HCT116 (cell line): ENCODE data around the gene TMC6. TPM values are rescaled to one million over a fixed set of nuclear protein-coding genes. Genes with fewer than 3 reads are reported as not detected.

ENCODE experiments used
- ATAC-seq: fragments of 200-7000 bp; cut with Tn5 transposase; 2 replicates; pipeline ENCODE4 v1.9.1; 2020; ENCODE audit warnings: mild to moderate bottlenecking, moderate library complexity
- BruUV-seq: library from RNA; stranded (reverse); fragments of 400-500 nt; replicated peaks from 2 replicates; lab custom pipeline; 2021; lab: Mats Ljungman, UMichigan
- CTCF ChIA-PET: fragments of 300-600 bp; sonication (Branson Sonifier 250); formaldehyde crosslinking; loops from one replicate; lab custom pipeline; 2021; ENCODE audit warnings: antibody characterized with exemption; lab: Charles Lee
- POLR2A ChIA-PET: fragments of 300-600, 350-600 bp; sonication (Branson Sonifier 250); formaldehyde crosslinking; loops from one replicate; lab custom pipeline; 2021; ENCODE audit warnings: antibody characterized with exemption; lab: Charles Lee
- RAD21 ChIA-PET, 2 experiments: fragments of 300-600 bp; sonication (Branson Sonifier 250); formaldehyde crosslinking; loops; one replicate each; lab custom pipeline; 2023; ENCODE audit warnings: low total read pairs in 2 of 2; ENCODE audit not compliant: uncharacterized antibody in 2 of 2, unreplicated experiment in 2 of 2, low non-redundant PET in 1 of 2; lab: Charles Lee
- DNase-seq: peaks from one replicate; pipeline ENCODE4 v3.0.0-alpha.2; 2010; ENCODE audit warnings: low read depth, low spot score
- H2AFZ ChIP-seq: fragments of 200-600 bp; shearing (Covaris generic), sonication (generic); 2 replicates; pipeline ENCODE4 v1.6.1; 2017; ENCODE audit warnings: low read depth, mixed run types, mixed read lengths, antibody characterized with exemption, low read length; ENCODE audit not compliant: poor library complexity, severe bottlenecking
- H3K27ac ChIP-seq: 2 replicates; pipeline ENCODE4 v1.5.1; 2012; ENCODE audit warnings: low read depth, low read length
- H3K27me3 ChIP-seq: fragments of 200-600 bp; sonication (generic); 2 replicates; pipeline ENCODE4 v1.6.1; 2016; ENCODE audit warnings: mixed run types, low read length, mixed read lengths; ENCODE audit not compliant: insufficient read depth
- H3K36me3 ChIP-seq, 2 experiments: fragments of 200-500 bp in 1 of 2; fragments of 200-600 bp in 1 of 2; sonication (Bioruptor generic) in 1 of 2; sonication (generic) in 1 of 2; 2 replicates each; pipeline versions ENCODE4 v1.5.1 to v1.6.1; 2014 to 2016; ENCODE audit warnings: low read length in 2 of 2, inconsistent platforms in 1 of 2, mixed read lengths in 1 of 2, mixed run types in 1 of 2; ENCODE audit not compliant: insufficient read depth in 2 of 2, control insufficient read depth in 1 of 2
- H3K4me1 ChIP-seq, 2 experiments: fragments of 200-600 bp in 1 of 2; sonication (generic) in 1 of 2; 2 replicates each; pipeline versions ENCODE4 v1.5.1 to v1.6.1; 2012 to 2017; ENCODE audit warnings: low read length in 2 of 2, inconsistent platforms in 1 of 2, mild to moderate bottlenecking in 1 of 2, mixed read lengths in 1 of 2, mixed run types in 1 of 2, moderate library complexity in 1 of 2; ENCODE audit not compliant: insufficient read depth in 2 of 2, control insufficient read depth in 1 of 2
- H3K4me2 ChIP-seq: fragments of 200-600 bp; sonication (generic); 2 replicates; pipeline ENCODE4 v1.6.1; 2017; ENCODE audit warnings: mixed run types, low read length, mixed read lengths
- H3K4me3 ChIP-seq, 2 experiments: fragments of 200-600 bp in 1 of 2; sonication (generic) in 1 of 2; replicated peaks in 1 of 2; 2 replicates each; pipeline ENCODE4 v1.5.1; 2011 to 2016; ENCODE audit warnings: low read length in 2 of 2, control low read depth in 1 of 2, low read depth in 1 of 2, mild to moderate bottlenecking in 1 of 2, mixed read lengths in 1 of 2, mixed run types in 1 of 2
- H3K79me2 ChIP-seq: fragments of 200-600 bp; sonication (generic); 2 replicates; pipeline ENCODE4 v1.6.1; 2017; ENCODE audit warnings: mild to moderate bottlenecking, mixed run types, low read length, moderate library complexity, mixed read lengths; ENCODE audit not compliant: insufficient read depth
- H3K9ac ChIP-seq: fragments of 200-600 bp; sonication (generic); 2 replicates; pipeline ENCODE4 v1.6.1; 2016; ENCODE audit warnings: low read length, mixed read lengths
- H3K9me2 ChIP-seq: fragments of 200-600 bp; sonication (generic), shearing (Covaris generic); 2 replicates; pipeline ENCODE4 v1.6.1; 2017; ENCODE audit warnings: mixed run types, mild to moderate bottlenecking, moderate library complexity; ENCODE audit not compliant: insufficient read depth
- H3K9me3 ChIP-seq, 2 experiments: fragments of 200-500 bp in 1 of 2; fragments of 200-600 bp in 1 of 2; sonication (Bioruptor generic) in 1 of 2; sonication (generic) in 1 of 2; 2 replicates each; pipeline ENCODE4 v1.6.1; 2014 to 2017; ENCODE audit warnings: low read length in 2 of 2, mixed read lengths in 2 of 2, inconsistent platforms in 1 of 2, low read depth in 1 of 2, mild to moderate bottlenecking in 1 of 2, mixed run types in 1 of 2, moderate library complexity in 1 of 2; ENCODE audit not compliant: control insufficient read depth in 1 of 2, insufficient read depth in 1 of 2
- H4K20me1 ChIP-seq: fragments of 200-600 bp; sonication (generic), shearing (Covaris generic); 2 replicates; pipeline ENCODE4 v1.6.1; 2017; ENCODE audit warnings: mixed run types, mild to moderate bottlenecking, moderate library complexity; ENCODE audit not compliant: insufficient read depth
- CBX3 ChIP-seq: IDR thresholded peaks from 2 replicates; pipeline ENCODE4 v1.6.1; 2012; ENCODE audit warnings: low read depth
- CEBPB ChIP-seq: IDR thresholded peaks from 2 replicates; pipeline ENCODE4 v1.6.1; 2012; ENCODE audit warnings: low read depth
- EGR1 ChIP-seq: IDR thresholded peaks from 2 replicates; pipeline ENCODE4 v1.6.1; 2012; ENCODE audit warnings: low read depth
- ELF1 ChIP-seq: IDR thresholded peaks from 2 replicates; pipeline ENCODE4 v1.6.1; 2012; ENCODE audit warnings: low read depth, borderline replicate concordance
- EZH2 ChIP-seq: fragments of 200-600 bp; sonication (generic); IDR thresholded peaks from 2 replicates; pipeline ENCODE4 v1.6.1; 2017; ENCODE audit warnings: antibody characterized with exemption, mixed run types
- EZH2phosphoT487 ChIP-seq: fragments of 200-600 bp; IDR thresholded peaks from 2 replicates; pipeline ENCODE4 v1.6.1; 2018; ENCODE audit warnings: antibody characterized with exemption, borderline replicate concordance
- FOSL1 ChIP-seq: IDR thresholded peaks from 2 replicates; pipeline ENCODE4 v1.6.1; 2012; ENCODE audit warnings: low read depth
- MAX ChIP-seq: IDR thresholded peaks from 2 replicates; pipeline ENCODE4 v1.6.1; 2012
- POLR2A ChIP-seq: IDR thresholded peaks from 2 replicates; pipeline ENCODE4 v1.7.0; 2011; ENCODE audit warnings: borderline replicate concordance; ENCODE audit not compliant: insufficient read depth, insufficient read length; ENCODE audit errors: extremely low read depth
- RAD21 ChIP-seq: IDR thresholded peaks from 2 replicates; pipeline ENCODE4 v1.6.1; 2012; ENCODE audit warnings: low read depth, mild to moderate bottlenecking
- REST ChIP-seq: IDR thresholded peaks from 2 replicates; pipeline ENCODE4 v1.6.1; 2012; ENCODE audit warnings: low read depth
- SP1 ChIP-seq: IDR thresholded peaks from 2 replicates; pipeline ENCODE4 v1.6.1; 2012; ENCODE audit warnings: low read depth
- TCF7L2 ChIP-seq: IDR thresholded peaks from 2 replicates; pipeline ENCODE4 v1.7.0; 2011; ENCODE audit warnings: borderline replicate concordance, inconsistent platforms; ENCODE audit not compliant: insufficient read depth, insufficient read length; ENCODE audit errors: extremely low read depth
- YY1 ChIP-seq: IDR thresholded peaks from 2 replicates; pipeline ENCODE4 v1.6.1; 2011; ENCODE audit warnings: low read length, low read depth, moderate library complexity, mild to moderate bottlenecking; ENCODE audit not compliant: insufficient replicate concordance; ENCODE audit errors: extremely low read depth
- ZFX ChIP-seq: fragments of 450-650 bp; IDR thresholded peaks from 2 replicates; pipeline ENCODE4 v1.6.1; 2017
- ZNF274 ChIP-seq: fragments of 200-500 bp; sonication (Bioruptor generic); IDR thresholded peaks from 2 replicates; pipeline ENCODE4 v1.6.1; 2014; ENCODE audit warnings: mild to moderate bottlenecking, low read depth, low read length, inconsistent platforms
- intact Hi-C: fragments of 100-400 bp; cut with micrococcal nuclease; formaldehyde crosslinking; loops from 2 replicates; pipeline ENCODE4 v1.10.0; 2022
- total RNA-seq: library from RNA; stranded (reverse); gene quantifications from one replicate; pipeline ENCODE4 v1.2.1, GENCODE V29; 2021; ENCODE audit not compliant: unreplicated experiment
- TF ChIP-seq, protein P1 (sequence below): IDR thresholded peaks from 2 replicates; pipeline ENCODE4 v1.6.1; 2012
- TF ChIP-seq, protein P2 (sequence below): IDR thresholded peaks from 2 replicates; pipeline ENCODE4 v1.6.1; 2011; ENCODE audit warnings: mild to moderate bottlenecking, low read length, moderate library complexity; ENCODE audit not compliant: insufficient replicate concordance; ENCODE audit errors: extremely low read depth

Gene TMC6
- total RNA-seq, 1 experiment from 2014 or later = 142 TPM

- no peak for TF ChIP-seq YY1
- TF ChIP-seq CBX3 = no peak
- TF ChIP-seq RAD21 = no peak
Measured at GRCh38 chr17:78079253-78079652, 49.3 kb downstream of the TMC6 start (continued).

GRCh38 chr17:78075545-78075944 is 53.0 kb downstream of the TMC6 start:
- no TSS peak for BruUV-seq
- no peaks in the 10 kb centered on the region for H3K79me2 ChIP-seq

More at GRCh38 chr17:78075545-78075944, 53.0 kb downstream of the TMC6 start:
- H3K4me3 ChIP-seq = no peak overlapping the region
- H3K4me2 ChIP-seq = no peak overlapping the region
- no peak overlapping the region for H3K27ac ChIP-seq
- H3K27me3 ChIP-seq = no peaks in the 10 kb centered on the region
- TF ChIP-seq ELF1 = no peak
- no peak for TF ChIP-seq TCF7L2
- TF ChIP-seq, protein P1, sequence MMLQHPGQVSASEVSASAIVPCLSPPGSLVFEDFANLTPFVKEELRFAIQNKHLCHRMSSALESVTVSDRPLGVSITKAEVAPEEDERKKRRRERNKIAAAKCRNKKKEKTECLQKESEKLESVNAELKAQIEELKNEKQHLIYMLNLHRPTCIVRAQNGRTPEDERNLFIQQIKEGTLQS = no peak
- no peak for TF ChIP-seq SP1
- no peak for TF ChIP-seq ZFX
- no peak for TF ChIP-seq POLR2A
- TF ChIP-seq REST = no peak
- TF ChIP-seq YY1 = no peak
- no peak for TF ChIP-seq EGR1
- TF ChIP-seq, protein P2, sequence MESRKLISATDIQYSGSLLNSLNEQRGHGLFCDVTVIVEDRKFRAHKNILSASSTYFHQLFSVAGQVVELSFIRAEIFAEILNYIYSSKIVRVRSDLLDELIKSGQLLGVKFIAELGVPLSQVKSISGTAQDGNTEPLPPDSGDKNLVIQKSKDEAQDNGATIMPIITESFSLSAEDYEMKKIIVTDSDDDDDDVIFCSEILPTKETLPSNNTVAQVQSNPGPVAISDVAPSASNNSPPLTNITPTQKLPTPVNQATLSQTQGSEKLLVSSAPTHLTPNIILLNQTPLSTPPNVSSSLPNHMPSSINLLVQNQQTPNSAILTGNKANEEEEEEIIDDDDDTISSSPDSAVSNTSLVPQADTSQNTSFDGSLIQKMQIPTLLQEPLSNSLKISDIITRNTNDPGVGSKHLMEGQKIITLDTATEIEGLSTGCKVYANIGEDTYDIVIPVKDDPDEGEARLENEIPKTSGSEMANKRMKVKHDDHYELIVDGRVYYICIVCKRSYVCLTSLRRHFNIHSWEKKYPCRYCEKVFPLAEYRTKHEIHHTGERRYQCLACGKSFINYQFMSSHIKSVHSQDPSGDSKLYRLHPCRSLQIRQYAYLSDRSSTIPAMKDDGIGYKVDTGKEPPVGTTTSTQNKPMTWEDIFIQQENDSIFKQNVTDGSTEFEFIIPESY = no peak
- no peak for TF ChIP-seq FOSL1
- no peak for TF ChIP-seq EZH2
- no peak for TF ChIP-seq ZNF274
- TF ChIP-seq CEBPB = no peak
- TF ChIP-seq MAX = no peak
- no peak for TF ChIP-seq EZH2phosphoT487
- H3K36me3 ChIP-seq = peaks cover 10 to 20% of the 10 kb centered on the region in 2 experiments; a peak in 2 of 4 replicates
- intact Hi-C loops = no loop called here
- RAD21 ChIA-PET = no interaction called here
- H3K9me3 ChIP-seq = no peaks in the 10 kb centered on the region
- H4K20me1 ChIP-seq = no peaks in the 10 kb centered on the region
- POLR2A ChIA-PET = no interaction called here
- no peak for DNase-seq
- ATAC-seq = no peak
- no peak overlapping the region for H3K9ac ChIP-seq
- CTCF ChIA-PET = interaction anchor here (1.5 kb wide), 1 partner anchor 9 kb away, joined by 3 read pairs; no protein-coding TSS in a partner anchor
- H2AFZ ChIP-seq = no peak overlapping the region
- no peaks in the 10 kb centered on the region for H3K9me2 ChIP-seq
- no peaks in the 10 kb centered on the region for H3K4me1 ChIP-seq
